Measurements from ENCODE around the gene RNF215.
"Not testable (repeated sequence)": the region's sequence is repeated elsewhere in the genome, so short reads cannot be mapped to it uniquely, and the experiment has no call there.

The RNF215 gene

GRCh38 chr22:30422481-30423300, 35.5 kb upstream of the RNF215 start:
- in situ Hi-C loops (cut with HindIII; ENCODE audit: low pct_ligation_motif_present, low pct_unique_long_range_greater_than_20kb, low sequenced_read_pairs), result no loop called here
- peak; percentile 89 for DNase-seq

GRCh38 chr22:30421695-30422480, 34.7 kb upstream of the RNF215 start:
- no peak for DNase-seq
- in situ Hi-C loops (cut with HindIII; ENCODE audit: low pct_ligation_motif_present, low pct_unique_long_range_greater_than_20kb, low sequenced_read_pairs), result no loop called here

GRCh38 chr22:30420347-30421125, 33.3 kb upstream of the RNF215 start:
- in situ Hi-C loops (cut with HindIII; ENCODE audit: low pct_ligation_motif_present, low pct_unique_long_range_greater_than_20kb, low sequenced_read_pairs), result no loop called here
- DNase-seq, result no peak

GRCh38 chr22:30416837-30417236, 29.6 kb upstream of the RNF215 start:
- DNase-seq, result no peak
- in situ Hi-C loops (cut with HindIII; ENCODE audit: low pct_ligation_motif_present, low pct_unique_long_range_greater_than_20kb, low sequenced_read_pairs), result no loop called here

- in situ Hi-C loops (cut with HindIII; ENCODE audit: low pct_ligation_motif_present, low pct_unique_long_range_greater_than_20kb, low sequenced_read_pairs), result no loop called here
- DNase-seq, result no peak
Observed at GRCh38 chr22:30416403-30416802, 29.2 kb upstream of the RNF215 start.

- in situ Hi-C loops (cut with HindIII; ENCODE audit: low pct_ligation_motif_present, low pct_unique_long_range_greater_than_20kb, low sequenced_read_pairs), result no loop called here
- no peak for DNase-seq
Observed at GRCh38 chr22:30414525-30415047, 27.4 kb upstream of the RNF215 start.

- no peak for DNase-seq
- in situ Hi-C loops (cut with HindIII; ENCODE audit: low pct_ligation_motif_present, low pct_unique_long_range_greater_than_20kb, low sequenced_read_pairs), result no loop called here
Observed at GRCh38 chr22:30413745-30414524, 26.7 kb upstream of the RNF215 start.

GRCh38 chr22:30413001-30413400, 25.8 kb upstream of the RNF215 start:
- no peak for DNase-seq
- in situ Hi-C loops (cut with HindIII; ENCODE audit: low pct_ligation_motif_present, low pct_unique_long_range_greater_than_20kb, low sequenced_read_pairs), result no loop called here

GRCh38 chr22:30411780-30412179, 24.6 kb upstream of the RNF215 start:
- in situ Hi-C loops (cut with HindIII; ENCODE audit: low pct_ligation_motif_present, low pct_unique_long_range_greater_than_20kb, low sequenced_read_pairs), result no loop called here
- DNase-seq, result no peak

- peak; percentile 41 for DNase-seq
- in situ Hi-C loops (cut with HindIII; ENCODE audit: low pct_ligation_motif_present, low pct_unique_long_range_greater_than_20kb, low sequenced_read_pairs), result no loop called here
Observed at GRCh38 chr22:30408388-30409102, 21.3 kb upstream of the RNF215 start.

GRCh38 chr22:30406400-30406799, 19.2 kb upstream of the RNF215 start:
- in situ Hi-C loops (cut with HindIII; ENCODE audit: low pct_ligation_motif_present, low pct_unique_long_range_greater_than_20kb, low sequenced_read_pairs), result no loop called here
- DNase-seq, result no peak

- in situ Hi-C loops (cut with HindIII; ENCODE audit: low pct_ligation_motif_present, low pct_unique_long_range_greater_than_20kb, low sequenced_read_pairs), result no loop called here
- DNase-seq, result no peak
Observed at GRCh38 chr22:30405731-30406130, 18.5 kb upstream of the RNF215 start.

- no peak for DNase-seq
- in situ Hi-C loops (cut with HindIII; ENCODE audit: low pct_ligation_motif_present, low pct_unique_long_range_greater_than_20kb, low sequenced_read_pairs), result no loop called here
Observed at GRCh38 chr22:30404307-30404706, 17.1 kb upstream of the RNF215 start.

- in situ Hi-C loops (cut with HindIII; ENCODE audit: low pct_ligation_motif_present, low pct_unique_long_range_greater_than_20kb, low sequenced_read_pairs), result not testable (repeated sequence)
Observed at GRCh38 chr22:30402766-30403104, 15.5 kb upstream of the RNF215 start.

GRCh38 chr22:30402028-30402765, 15.0 kb upstream of the RNF215 start:
- DNase-seq, result no peak
- in situ Hi-C loops (cut with HindIII; ENCODE audit: low pct_ligation_motif_present, low pct_unique_long_range_greater_than_20kb, low sequenced_read_pairs), result no loop called here

More at GRCh38 chr22:30402766-30403104, 15.5 kb upstream of the RNF215 start:
- not testable (repeated sequence) for DNase-seq

- in situ Hi-C loops (cut with HindIII; ENCODE audit: low pct_ligation_motif_present, low pct_unique_long_range_greater_than_20kb, low sequenced_read_pairs); DNase-seq: not testable (repeated sequence)
Observed at GRCh38 chr22:30401024-30401423, 13.8 kb upstream of the RNF215 start.

- in situ Hi-C loops (cut with HindIII; ENCODE audit: low pct_ligation_motif_present, low pct_unique_long_range_greater_than_20kb, low sequenced_read_pairs), result no loop called here
- DNase-seq, result no peak
Observed at GRCh38 chr22:30400159-30400558, 12.9 kb upstream of the RNF215 start.
